SH-SY5Y (cell line): ENCODE measurements around the gene PTPN21.

Experiments used
- GATA2 ChIP-seq: IDR thresholded peaks from 2 replicates; pipeline ENCODE4 v1.6.1; 2011; ENCODE audit warnings: mild to moderate bottlenecking, low read depth, low read length
- GATA3 ChIP-seq: IDR thresholded peaks from 2 replicates; pipeline ENCODE4 v1.6.1; 2011; ENCODE audit warnings: low read depth, mild to moderate bottlenecking, low read length, moderate library complexity

DNA sequence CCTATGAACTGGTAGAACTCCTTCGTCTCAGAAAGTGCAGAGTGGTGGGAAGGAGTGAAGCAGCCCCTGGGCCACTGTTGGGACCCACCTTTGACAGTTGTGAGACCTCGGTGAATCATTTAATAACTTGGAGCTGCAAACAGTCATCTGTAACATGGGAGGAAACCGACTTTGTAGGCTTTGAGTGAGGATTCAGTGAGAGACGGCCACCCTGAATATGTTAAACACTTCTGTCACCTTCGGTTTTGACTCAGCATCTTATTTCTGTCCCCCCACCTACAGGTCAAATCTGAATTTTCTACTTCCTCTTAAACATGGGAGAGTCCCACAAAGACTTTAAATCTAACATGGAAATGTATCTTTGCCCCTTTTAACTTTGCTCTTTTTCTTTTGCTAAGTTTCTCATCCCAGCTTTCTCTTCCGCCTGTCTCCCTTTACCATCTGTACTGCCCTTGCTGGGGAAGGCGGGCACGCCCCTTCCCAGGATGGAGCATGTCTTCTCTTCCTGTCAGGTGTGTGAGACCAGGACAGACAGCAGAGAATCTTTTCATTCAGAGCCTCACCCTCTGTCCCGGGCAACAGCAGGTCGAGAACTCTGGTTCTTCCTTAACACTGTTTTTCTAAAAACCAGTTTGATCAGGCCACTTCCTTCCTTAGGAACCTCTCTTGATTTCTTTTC lies 45.1 kb upstream of the PTPN21 start:
- TF ChIP-seq GATA2: no peak
- TF ChIP-seq GATA3: no peak
